ENCODE measurements around the gene TMC5. TPM values are rescaled to one million over a fixed set of nuclear protein-coding genes. Genes with fewer than 3 reads are reported as not detected.

Gene TMC5
- total and polyA plus RNA-seq, 2 of the 8 experiments (the other 6 are each of a cell fraction or from before 2014, with no cell fraction given): 1.6 to 1.8 TPM

DNA sequence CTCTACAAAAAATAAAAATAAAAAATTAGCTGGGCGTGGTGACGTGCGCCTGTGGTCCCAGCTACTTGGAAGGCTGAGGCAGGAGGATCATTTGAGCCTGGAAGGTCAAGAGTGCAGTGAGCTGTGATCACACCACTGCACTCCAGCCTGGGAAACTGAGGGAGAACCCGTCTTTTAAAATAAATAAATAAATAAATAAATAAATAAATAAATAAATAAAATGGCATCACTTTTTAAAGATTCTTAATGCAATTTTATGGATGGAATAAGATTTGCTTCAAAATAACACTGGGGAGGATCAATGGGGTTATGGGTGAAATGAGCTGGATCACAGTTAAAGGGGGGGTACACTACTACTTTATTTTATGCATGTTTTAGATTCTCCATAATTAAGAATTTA is 89.3 kb downstream of the TMC5 start (continued):
- TF ChIP-seq, protein P1, sequence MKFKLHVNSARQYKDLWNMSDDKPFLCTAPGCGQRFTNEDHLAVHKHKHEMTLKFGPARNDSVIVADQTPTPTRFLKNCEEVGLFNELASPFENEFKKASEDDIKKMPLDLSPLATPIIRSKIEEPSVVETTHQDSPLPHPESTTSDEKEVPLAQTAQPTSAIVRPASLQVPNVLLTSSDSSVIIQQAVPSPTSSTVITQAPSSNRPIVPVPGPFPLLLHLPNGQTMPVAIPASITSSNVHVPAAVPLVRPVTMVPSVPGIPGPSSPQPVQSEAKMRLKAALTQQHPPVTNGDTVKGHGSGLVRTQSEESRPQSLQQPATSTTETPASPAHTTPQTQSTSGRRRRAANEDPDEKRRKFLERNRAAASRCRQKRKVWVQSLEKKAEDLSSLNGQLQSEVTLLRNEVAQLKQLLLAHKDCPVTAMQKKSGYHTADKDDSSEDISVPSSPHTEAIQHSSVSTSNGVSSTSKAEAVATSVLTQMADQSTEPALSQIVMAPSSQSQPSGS (IDR thresholded peaks at IDR 0.05; ENCODE audit: low read length): no peak
- no peak for TF ChIP-seq NRF1 (IDR thresholded peaks at IDR 0.05; ENCODE audit: low read depth, low read length)
- TF ChIP-seq POLR2AphosphoS5 (IDR thresholded peaks at IDR 0.05; ENCODE audit: low read depth, low read length): no peak
